Anterior cingulate cortex (tissue), 58 donors: ENCODE data around the gene OR6C65.
"Not testable (repeated sequence)": the region's sequence is repeated elsewhere in the genome, so short reads cannot be mapped to it uniquely, and the experiment has no call there.

Source experiments
- DNase-seq, 58 donors: peaks; one replicate each; lab custom pipeline; 2025; lab: John Stamatoyannopoulos, UW

The OR6C65 gene

GRCh38 chr12:55400229-55400628, at the start of gene OR6C65:
TSS of gene OR6C65 (plus strand) at chr12:55400529. CDS start at chr12:55400529, 0 bp downstream.
- DNase-seq, result no peak

- not testable (repeated sequence) for DNase-seq
These were observed 45.0 kb upstream of the OR6C65 start for GRCh38 chr12:55355338-55355737.

- DNase-seq, result no peak
These were observed 37.7 kb upstream of the OR6C65 start, which contains the start of gene OR6C75 for GRCh38 chr12:55362675-55363074. TSS of gene OR6C75 (plus strand) at chr12:55362975. CDS start at chr12:55365111, 2,136 bp downstream.

GRCh38 chr12:55365086-55365485, 35.2 kb upstream of the OR6C65 start:
- DNase-seq, result no peak

- no peak for DNase-seq
These were observed 27.8 kb upstream of the OR6C65 start for GRCh38 chr12:55372521-55372920.

GRCh38 chr12:55385891-55386290, 14.4 kb upstream of the OR6C65 start:
- DNase-seq, result no peak

- DNase-seq, result no peak
These were observed 8.1 kb upstream of the OR6C65 start for GRCh38 chr12:55392032-55392795.

GRCh38 chr12:55396326-55396725, 4.0 kb upstream of the OR6C65 start:
- DNase-seq, result no peak

- DNase-seq, result no peak
These were observed 7.5 kb downstream of the OR6C65 start for GRCh38 chr12:55407866-55408265.

- DNase-seq, result not testable (repeated sequence)
These were observed 8.8 kb downstream of the OR6C65 start for GRCh38 chr12:55409133-55409532.

- not testable (repeated sequence) for DNase-seq
These were observed 11.8 kb downstream of the OR6C65 start for GRCh38 chr12:55412138-55412537.

GRCh38 chr12:55413498-55414388, 13.4 kb downstream of the OR6C65 start:
- DNase-seq, result not testable (repeated sequence)

- DNase-seq, result not testable (repeated sequence)
These were observed 14.1 kb downstream of the OR6C65 start for GRCh38 chr12:55414396-55414823.

- DNase-seq, result not testable (repeated sequence)
These were observed 14.6 kb downstream of the OR6C65 start for GRCh38 chr12:55414889-55415288.

GRCh38 chr12:55416961-55417360, 16.6 kb downstream of the OR6C65 start:
- DNase-seq, result no peak

GRCh38 chr12:55420307-55420962, 20.1 kb downstream of the OR6C65 start:
- no peak for DNase-seq

- no peak for DNase-seq
These were observed 25.6 kb downstream of the OR6C65 start, which contains the start of gene OR6C76 for GRCh38 chr12:55425954-55426353. TSS of gene OR6C76 (plus strand) at chr12:55426254. CDS start at chr12:55426254, 0 bp downstream.

- no peak for DNase-seq
These were observed 28.3 kb downstream of the OR6C65 start for GRCh38 chr12:55428331-55429243.

GRCh38 chr12:55441233-55441632, 40.9 kb downstream of the OR6C65 start:
- not testable (repeated sequence) for DNase-seq
